T47D (cell line): Measurements from ENCODE around the gene ADGRG4.
"Not testable (repeated sequence)": the region's sequence is repeated elsewhere in the genome, so short reads cannot be mapped to it uniquely, and the experiment has no call there.

ENCODE experiments used
- DNase-seq, 2 experiments: peaks; one replicate each; pipeline versions ENCODE4 v3.0.0 to v3.0.0-alpha.2; 2011 to 2012; ENCODE audit warnings: low read depth in 1 of 2, low spot score in 1 of 2
- JUND ChIP-seq: IDR thresholded peaks from 2 replicates; pipeline ENCODE4 v1.6.1; 2012; ENCODE audit warnings: low read depth
- in situ Hi-C: cut with HindIII; loops from 2 replicates; pipeline ENCODE4 v1.10.0; 2016; ENCODE audit warnings: low sequenced_read_pairs, low pct_unique_long_range_greater_than_20kb

Gene ADGRG4

DNA sequence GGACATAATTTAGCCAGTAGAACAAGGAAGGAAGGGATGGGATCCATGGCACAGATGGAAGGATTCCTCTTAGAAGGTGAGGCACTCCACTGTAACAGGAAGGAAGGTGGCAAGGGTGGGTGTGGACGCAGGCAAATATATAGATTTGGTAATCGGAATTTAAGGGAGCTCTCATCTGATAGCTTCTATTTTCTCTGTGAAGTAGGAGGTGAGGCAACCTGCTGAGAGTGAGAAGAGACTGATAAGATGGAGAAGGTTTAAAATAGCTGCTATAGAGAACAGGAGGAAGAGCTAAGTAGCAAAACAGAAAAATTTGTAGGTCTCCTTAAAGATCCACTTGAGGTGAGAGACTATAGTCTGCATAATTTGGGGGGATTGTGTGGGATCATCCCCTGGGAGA lies 125.2 kb downstream of the ADGRG4 start:
- TF ChIP-seq JUND: no peak
- in situ Hi-C loops: no loop called here
- no peak for DNase-seq

DNA sequence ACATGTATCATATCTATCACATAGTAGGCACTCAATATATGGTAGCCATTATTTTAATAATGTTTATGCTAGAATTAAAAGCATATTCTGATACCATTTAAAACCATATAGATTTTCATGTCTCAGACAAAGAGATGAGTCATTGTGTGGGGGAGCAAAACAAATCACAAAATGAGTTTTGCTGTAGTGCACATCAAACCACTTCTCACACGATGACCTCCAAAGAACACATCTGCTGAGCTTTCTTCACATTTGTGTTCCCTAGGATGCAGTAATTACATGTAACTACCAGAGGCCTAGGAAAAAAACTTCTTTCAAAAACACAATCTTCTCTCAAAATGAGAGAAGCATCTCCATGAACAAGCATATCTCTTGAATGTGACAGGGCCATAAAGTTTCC lies 130.9 kb downstream of the ADGRG4 start:
- in situ Hi-C loops: no loop called here
- no peak for TF ChIP-seq JUND

DNA sequence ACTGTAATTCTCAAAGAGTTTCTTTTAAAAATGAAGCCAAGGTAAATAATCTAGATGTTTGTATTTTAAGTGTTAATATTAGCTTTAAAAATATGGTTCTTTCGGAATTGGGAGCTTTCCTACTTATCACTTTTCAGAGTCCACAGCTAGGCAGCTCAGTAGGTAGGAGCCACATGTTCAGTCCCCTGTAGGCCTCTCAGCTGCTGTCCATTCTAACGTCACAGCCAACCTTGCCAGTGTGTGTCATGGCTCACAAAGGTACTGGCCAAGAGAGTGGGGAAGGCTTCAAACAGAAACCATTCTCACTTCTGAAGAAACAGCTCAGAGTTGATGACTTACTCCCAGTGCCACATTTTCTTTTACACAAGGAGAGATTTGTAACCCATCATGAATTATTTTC lies 137.0 kb downstream of the ADGRG4 start:
- TF ChIP-seq JUND: no peak
- in situ Hi-C loops: no loop called here

More for the DNA sequence above, 130.9 kb downstream of the ADGRG4 start:
- no peak for DNase-seq

DNA sequence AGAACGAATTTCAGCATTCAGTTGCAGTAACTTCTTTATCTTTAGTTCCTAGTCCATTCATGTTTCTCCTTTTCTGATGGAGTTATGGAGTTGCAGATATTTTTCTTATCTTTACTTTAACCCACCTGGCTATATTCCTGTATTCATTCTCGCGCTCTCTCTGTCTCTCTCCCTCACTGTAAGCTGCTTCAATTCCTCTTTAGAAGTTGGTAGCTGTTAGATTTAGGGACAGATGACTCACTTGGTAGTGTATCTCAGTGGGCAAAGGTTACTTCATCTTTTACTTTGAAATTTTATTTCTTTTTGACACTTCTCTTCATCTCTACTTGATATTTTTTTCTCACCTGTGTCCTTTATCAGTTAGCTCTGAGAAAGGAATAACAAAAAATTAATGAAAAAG lies 137.4 kb downstream of the ADGRG4 start:
- TF ChIP-seq JUND: no peak
- in situ Hi-C loops: no loop called here
- no peak for DNase-seq

More for the DNA sequence above, 137.0 kb downstream of the ADGRG4 start:
- no peak for DNase-seq

DNA sequence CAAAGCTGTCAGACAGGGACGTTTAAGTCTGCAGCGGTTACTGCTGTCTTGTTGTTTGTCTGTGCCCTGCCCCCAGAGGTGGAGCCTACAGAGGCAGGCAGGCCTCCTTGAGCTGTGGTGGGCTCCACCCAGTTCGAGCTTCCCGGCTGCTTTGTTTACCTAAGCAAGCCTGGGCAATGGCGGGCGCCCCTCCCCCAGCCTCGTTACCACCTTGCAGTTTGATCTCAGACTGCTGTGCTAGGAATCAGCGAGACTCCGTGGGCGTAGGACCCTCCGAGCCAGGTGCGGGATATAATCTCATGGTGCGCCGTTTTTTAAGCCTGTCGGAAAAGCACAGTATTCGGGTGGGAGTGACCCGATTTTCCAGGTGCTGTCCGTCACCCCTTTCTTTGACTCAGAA lies 144.9 kb downstream of the ADGRG4 start:
- in situ Hi-C loops, DNase-seq: not testable (repeated sequence)

DNA sequence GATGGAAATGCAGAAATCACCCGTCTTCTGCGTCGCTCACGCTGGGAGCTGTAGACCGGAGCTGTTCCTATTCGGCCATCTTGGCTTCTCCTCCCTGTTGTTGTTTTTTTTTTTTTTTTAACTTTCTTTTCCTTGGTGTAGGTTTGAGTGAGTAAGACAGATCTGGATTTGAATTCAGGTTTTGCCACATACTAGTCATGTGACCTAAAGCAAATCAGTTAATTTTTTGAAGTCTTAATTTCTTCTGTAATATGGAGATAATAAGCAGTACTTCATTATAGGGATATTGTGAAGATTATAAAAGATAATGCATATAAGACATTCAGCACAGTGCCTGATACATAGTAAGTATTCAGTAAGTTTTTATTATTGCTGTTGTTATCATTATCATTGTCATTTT lies 145.4 kb downstream of the ADGRG4 start:
- in situ Hi-C loops: no loop called here
- no peak for DNase-seq
- TF ChIP-seq JUND: no peak

DNA sequence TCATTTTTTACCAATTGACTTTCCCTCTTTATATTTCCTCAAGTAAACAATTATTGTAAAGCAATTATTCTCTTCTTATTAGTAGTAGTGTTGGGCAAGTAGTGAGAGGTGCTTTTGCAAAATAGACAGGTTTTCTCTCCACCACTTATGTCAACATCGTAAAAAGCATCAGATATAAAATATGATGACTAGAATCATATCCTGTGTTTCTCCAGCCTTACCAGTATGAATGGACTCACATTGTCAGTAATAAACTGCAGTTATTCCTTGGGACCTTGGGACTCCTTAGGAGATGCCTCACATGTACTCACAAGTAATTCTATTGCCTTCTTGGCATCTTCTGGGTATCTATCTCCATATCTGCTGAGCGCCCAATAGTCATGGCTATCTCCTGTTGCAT lies 146.5 kb downstream of the ADGRG4 start:
- no peak for DNase-seq
- TF ChIP-seq JUND: no peak
- in situ Hi-C loops: no loop called here

DNA sequence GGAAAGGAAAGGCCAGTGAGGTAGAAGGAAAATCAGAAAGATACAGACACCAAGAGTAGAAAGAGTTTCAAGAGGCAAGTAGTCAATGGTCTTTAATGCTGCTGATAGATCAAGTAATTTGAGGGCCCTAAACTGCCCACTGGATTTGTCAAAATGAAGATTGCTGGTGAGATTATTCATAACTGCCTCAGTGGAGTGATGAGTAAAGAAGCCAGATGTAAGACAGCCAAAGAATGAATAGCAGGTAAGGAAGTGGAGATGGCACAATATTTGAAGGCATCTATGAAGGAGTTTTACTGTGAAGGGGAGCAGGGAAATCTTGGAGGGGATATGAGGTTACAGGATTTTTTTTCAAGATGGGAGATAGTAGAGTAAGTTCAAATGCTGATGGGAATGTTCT lies 147.2 kb downstream of the ADGRG4 start:
- DNase-seq: no peak
- no peak for TF ChIP-seq JUND
- in situ Hi-C loops: no loop called here

DNA sequence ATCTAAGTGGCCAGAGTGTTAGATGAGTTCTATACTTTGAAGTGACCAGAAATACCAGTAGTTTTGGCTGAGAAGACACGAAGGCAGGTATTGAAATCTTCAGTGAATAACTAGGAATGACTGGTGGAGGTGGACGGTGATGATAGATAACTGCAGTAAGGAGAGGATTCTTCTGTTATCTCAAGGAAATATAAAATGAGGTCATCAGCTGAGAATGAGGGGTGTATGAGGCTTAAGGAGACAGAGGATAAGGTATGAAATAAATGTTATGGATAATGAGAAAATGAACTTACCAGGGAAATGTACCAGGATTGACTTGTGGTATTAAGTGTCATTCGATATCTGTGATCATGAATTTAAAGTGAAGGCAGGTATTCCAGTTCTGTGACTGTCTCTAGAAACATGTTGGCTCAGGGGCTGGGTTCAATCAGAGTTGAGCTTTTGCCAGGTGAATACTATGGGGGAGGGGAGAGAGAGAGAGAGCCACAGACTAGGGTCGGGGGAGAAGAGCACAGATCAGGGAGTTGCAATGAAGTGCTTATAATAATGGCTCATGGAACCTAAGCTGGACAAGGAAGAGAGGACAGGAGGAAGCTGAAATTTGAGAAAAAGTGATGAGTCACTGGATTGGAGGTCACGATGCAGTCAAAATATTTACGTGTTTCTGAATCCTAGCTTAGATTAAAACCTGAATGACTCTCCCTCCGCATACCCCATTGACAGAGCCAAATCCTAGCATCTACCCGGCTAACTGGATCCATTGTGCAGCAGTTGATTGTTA lies 149.5 kb downstream of the ADGRG4 start:
- DNase-seq: no peak
- TF ChIP-seq JUND: no peak
- in situ Hi-C loops: no loop called here

DNA sequence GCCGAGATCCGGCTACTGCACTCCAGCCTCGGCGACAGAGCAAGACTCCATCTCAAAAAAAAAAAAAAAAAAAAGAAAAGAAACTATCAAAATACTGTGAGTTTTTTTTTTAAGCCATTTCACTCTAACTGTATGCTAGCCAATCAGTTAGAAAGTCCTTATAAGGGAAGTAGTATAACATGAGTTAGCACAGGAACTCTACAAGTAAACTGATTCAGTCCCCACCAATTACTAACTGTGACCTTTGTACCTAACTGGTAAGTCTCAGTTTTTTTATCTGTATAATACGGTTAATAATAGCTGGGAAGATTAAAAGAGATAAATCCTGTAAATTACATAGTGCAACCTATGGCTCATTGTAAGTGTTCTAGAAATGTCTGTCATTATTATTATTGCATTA lies 151.9 kb downstream of the ADGRG4 start:
- DNase-seq: no peak
- in situ Hi-C loops: no loop called here
- no peak for TF ChIP-seq JUND

DNA sequence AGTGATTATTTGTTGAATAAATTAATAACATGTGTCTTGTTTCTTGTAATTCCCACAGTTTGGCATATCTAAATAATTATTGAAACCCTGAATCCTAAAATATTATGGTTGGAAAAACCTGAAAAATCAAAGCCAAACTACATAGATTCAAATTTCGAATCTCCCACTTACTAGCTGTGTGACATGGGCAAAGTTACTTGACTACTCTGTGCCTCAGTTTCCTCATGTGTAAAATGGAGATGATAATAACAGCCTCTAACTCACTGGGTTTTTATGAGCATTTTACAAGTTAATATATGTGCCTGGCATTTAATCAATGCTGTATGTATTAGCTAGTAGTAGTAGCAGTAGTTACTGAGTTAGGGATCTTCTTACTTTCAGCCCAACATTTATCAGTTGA lies 152.4 kb downstream of the ADGRG4 start:
- no peak for TF ChIP-seq JUND
- DNase-seq: no peak
- in situ Hi-C loops: no loop called here

DNA sequence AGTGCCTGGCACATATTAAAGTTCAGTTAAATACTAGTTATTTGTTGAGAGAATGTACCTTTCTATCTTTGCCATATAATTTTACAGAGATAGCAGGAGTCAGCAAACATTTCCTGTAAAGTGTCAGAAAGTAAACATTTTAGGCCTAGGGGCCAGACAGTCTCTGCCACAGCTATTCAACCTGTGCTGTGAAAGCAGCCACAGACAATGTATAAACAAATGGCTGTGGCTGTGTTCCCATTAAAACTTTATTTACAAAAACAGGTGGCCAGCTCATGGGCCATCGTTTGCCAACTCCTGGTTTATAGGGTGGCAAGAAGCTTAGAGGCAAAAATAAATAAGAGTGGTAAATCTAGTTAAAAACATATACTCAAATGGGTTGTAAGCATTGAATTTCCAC lies 153.0 kb downstream of the ADGRG4 start:
- no peak for TF ChIP-seq JUND
- in situ Hi-C loops: no loop called here
- DNase-seq: peak in 1 of 2 experiments; percentile 65

DNA sequence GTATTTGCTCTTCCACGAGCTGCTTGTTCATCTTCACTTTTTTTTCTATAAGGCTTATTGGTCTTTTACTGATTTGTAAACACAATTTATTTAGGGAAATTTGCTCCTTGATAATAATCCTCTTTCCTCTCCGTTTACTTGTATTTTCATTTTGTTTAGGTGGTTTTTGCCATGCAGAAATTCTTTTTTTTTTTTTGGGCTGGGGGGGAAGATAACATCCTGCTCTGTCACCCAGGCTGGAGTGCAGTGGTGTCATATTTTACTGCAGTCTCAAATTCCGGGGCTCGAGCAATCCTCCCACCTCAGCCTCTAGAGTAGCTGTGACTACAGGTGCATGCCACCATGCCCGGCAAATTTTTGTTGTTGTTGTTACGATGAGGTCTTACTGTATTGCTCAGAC lies 155.4 kb downstream of the ADGRG4 start:
- in situ Hi-C loops: no loop called here
- no peak for DNase-seq
- TF ChIP-seq JUND: no peak

DNA sequence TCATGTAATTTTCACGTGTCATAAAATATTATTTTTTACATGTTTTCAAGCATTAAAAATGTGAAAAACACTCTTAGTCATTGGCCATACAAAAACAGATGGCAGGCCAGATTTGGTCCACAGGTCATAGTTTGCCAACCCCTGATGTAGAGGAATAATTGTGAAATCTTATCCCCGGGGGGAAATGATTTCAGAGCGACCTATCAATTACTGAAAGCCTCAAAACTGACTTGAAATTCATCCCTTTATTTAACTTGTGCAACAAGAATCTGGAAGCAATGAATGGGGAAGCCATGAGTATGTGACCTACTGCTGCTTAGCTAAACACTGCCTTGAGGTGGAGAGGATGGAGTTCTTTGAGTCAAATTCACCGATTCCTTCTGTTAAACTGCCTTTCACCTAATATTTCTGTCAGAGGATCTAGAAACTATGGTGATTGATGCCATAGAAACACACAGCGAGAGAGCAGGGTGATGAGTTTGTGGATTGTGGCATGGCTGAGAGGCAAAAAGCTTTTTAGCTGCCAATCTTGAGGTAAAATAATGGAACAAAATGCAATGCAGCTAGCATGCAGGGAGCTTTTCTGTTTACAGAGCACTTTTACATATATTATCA lies 156.6 kb downstream of the ADGRG4 start:
- no peak for DNase-seq
- in situ Hi-C loops: no loop called here
- TF ChIP-seq JUND: no peak
